OCI-LY1 (cell line): ENCODE data around the gene SIGLEC8.

Experiments used
- H2AFZ ChIP-seq: fragments of 200-600 bp; sonication (generic), shearing (Covaris generic); 2 replicates; pipeline ENCODE4 v1.6.0; 2014; ENCODE audit warnings: antibody characterized with exemption, mild to moderate bottlenecking, low read length
- H3F3A ChIP-seq: fragments of 200-600 bp; sonication (generic), shearing (Covaris generic); 2 replicates; pipeline ENCODE4 v1.6.0; 2014; ENCODE audit warnings: mild to moderate bottlenecking, antibody characterized with exemption, low read length, moderate library complexity; ENCODE audit not compliant: insufficient read depth
- H3K27ac ChIP-seq: fragments of 200-600 bp; sonication (generic); 2 replicates; pipeline ENCODE4 v1.5.1; 2014; ENCODE audit warnings: low read length, mixed run types, mild to moderate bottlenecking, low read depth; ENCODE audit not compliant: poor library complexity, severe bottlenecking
- H3K27me3 ChIP-seq: fragments of 200-600 bp; sonication (generic); 2 replicates; pipeline ENCODE4 v1.6.0; 2014; ENCODE audit warnings: antibody characterized with exemption, mild to moderate bottlenecking, low read length, moderate library complexity; ENCODE audit not compliant: insufficient read depth
- H3K36me3 ChIP-seq: fragments of 200-600 bp; sonication (generic); 2 replicates; pipeline ENCODE4 v1.6.1; 2014; ENCODE audit warnings: mild to moderate bottlenecking, antibody characterized with exemption, low read length, moderate library complexity, mixed read lengths; ENCODE audit not compliant: insufficient read depth
- H3K4me1 ChIP-seq: fragments of 200-600 bp; sonication (generic); 2 replicates; pipeline ENCODE4 v1.5.1; 2014; ENCODE audit warnings: mild to moderate bottlenecking, low read length, moderate library complexity; ENCODE audit not compliant: insufficient read depth, severe bottlenecking
- H3K4me2 ChIP-seq: fragments of 200-600 bp; sonication (generic), shearing (Covaris generic); 2 replicates; pipeline ENCODE4 v1.6.1; 2014; ENCODE audit warnings: low read length
- H3K4me3 ChIP-seq: fragments of 200-600 bp; sonication (generic); 2 replicates; pipeline ENCODE4 v1.5.1; 2014; ENCODE audit warnings: low read length, low read depth, mild to moderate bottlenecking, mixed read lengths; ENCODE audit not compliant: poor library complexity, severe bottlenecking
- H3K79me2 ChIP-seq: fragments of 200-600 bp; shearing (Covaris generic); 2 replicates; pipeline ENCODE4 v1.6.1; 2016; ENCODE audit warnings: mixed run types, low read length, mixed read lengths; ENCODE audit not compliant: insufficient read depth
- H3K9ac ChIP-seq: fragments of 200-600 bp; sonication (generic), shearing (Covaris generic); 2 replicates; pipeline ENCODE4 v1.6.1; 2014; ENCODE audit warnings: mild to moderate bottlenecking, low read length, mixed read lengths
- H3K9me2 ChIP-seq: fragments of 200-600 bp; sonication (generic), shearing (Covaris generic); 2 replicates; pipeline ENCODE4 v1.6.1; 2014; ENCODE audit warnings: low read depth, mild to moderate bottlenecking, low read length, mixed read lengths
- H3K9me3 ChIP-seq: fragments of 200-600 bp; shearing (Covaris generic); 2 replicates; pipeline ENCODE4 v1.6.1; 2014; ENCODE audit warnings: low read length, mixed read lengths
- H4K20me1 ChIP-seq: fragments of 200-600 bp; sonication (generic), shearing (Covaris generic); 2 replicates; pipeline ENCODE4 v1.6.0; 2016; ENCODE audit warnings: mild to moderate bottlenecking, low read length; ENCODE audit not compliant: insufficient read depth
- CTCF ChIP-seq: fragments of 200-600 bp; sonication (generic), shearing (Covaris generic); IDR thresholded peaks from 2 replicates; pipeline ENCODE4 v1.5.1; 2017; ENCODE audit warnings: mild to moderate bottlenecking, antibody characterized with exemption, low read length, moderate library complexity, mixed read lengths
- EZH2 ChIP-seq: fragments of 200-600 bp; sonication (generic), shearing (Covaris generic); IDR thresholded peaks from 2 replicates; pipeline ENCODE4 v1.8.0; 2017; ENCODE audit warnings: borderline replicate concordance, mixed run types, mild to moderate bottlenecking, antibody characterized with exemption, low read length, moderate library complexity, mixed read lengths

SIGLEC8 gene

GRCh38 chr19:51458051-51458645 lies at the start of gene SIGLEC8:
SIGLEC8 (minus strand) TSS chr19:51458454; CDS start chr19:51458387, 67 bp downstream.
- TF ChIP-seq CTCF = no peak
- TF ChIP-seq EZH2 = no peak
- Histone ChIP-seq H3K9ac (no peak within 1 kb of the TSS), H3K4me3 (no peak within 1 kb of the TSS)

GRCh38 chr19:51507640-51508058 lies 49.4 kb upstream of the SIGLEC8 start:
- H3K4me3 ChIP-seq = no peak overlapping the region
- no peak overlapping the region for H3K4me2 ChIP-seq
- no peaks in the 10 kb centered on the region for H3K27me3 ChIP-seq
- H3K79me2 ChIP-seq = no peaks in the 10 kb centered on the region
- H3F3A ChIP-seq = no peaks in the 10 kb centered on the region
- H3K9me3 ChIP-seq = no peaks in the 10 kb centered on the region
- TF ChIP-seq CTCF = no peak
- TF ChIP-seq EZH2 = no peak
- no peaks in the 10 kb centered on the region for H4K20me1 ChIP-seq
- no peak overlapping the region for H2AFZ ChIP-seq
- no peak overlapping the region for H3K9ac ChIP-seq
- no peaks in the 10 kb centered on the region for H3K36me3 ChIP-seq
- no peaks in the 10 kb centered on the region for H3K4me1 ChIP-seq
- no peak overlapping the region for H3K27ac ChIP-seq
- no peaks in the 10 kb centered on the region for H3K9me2 ChIP-seq

More at GRCh38 chr19:51458051-51458645, at the start of gene SIGLEC8:
- Histone ChIP-seq H3K36me3 (no peaks in the 10 kb centered on the region), H3K4me1 (peaks cover 4% of the 10 kb centered on the region), H3K27ac (no peak within 1 kb of the TSS), H2AFZ (no peak within 1 kb of the TSS), H3K9me2 (no peaks in the 10 kb centered on the region), H3K9me3 (no peaks in the 10 kb centered on the region), H4K20me1 (no peaks in the 10 kb centered on the region), H3K4me2 (no peak within 1 kb of the TSS), H3F3A (no peaks in the 10 kb centered on the region), H3K79me2 (no peaks in the 10 kb centered on the region), H3K27me3 (no peaks in the 10 kb centered on the region)

GRCh38 chr19:51507192-51507591 lies 48.9 kb upstream of the SIGLEC8 start:
- Histone ChIP-seq H3K9me3 (no peaks in the 10 kb centered on the region), H3K9ac (no peak overlapping the region), H4K20me1 (no peaks in the 10 kb centered on the region), H2AFZ (no peak overlapping the region), H3K4me1 (no peaks in the 10 kb centered on the region), H3K4me2 (no peak overlapping the region), H3F3A (no peaks in the 10 kb centered on the region), H3K9me2 (no peaks in the 10 kb centered on the region), H3K36me3 (no peaks in the 10 kb centered on the region), H3K27me3 (no peaks in the 10 kb centered on the region), H3K27ac (no peak overlapping the region), H3K4me3 (no peak overlapping the region), H3K79me2 (no peaks in the 10 kb centered on the region)
- no peak for TF ChIP-seq EZH2
- no peak for TF ChIP-seq CTCF
